RWPE2 (cell line): ENCODE data around the gene KCNK6.

Source experiments
- ATAC-seq: fragments of 200-7000 bp; cut with Tn5 transposase; 3 replicates; pipeline ENCODE4 v1.9.1; 2021; ENCODE audit warnings: low read depth
- DNase-seq: peaks from one replicate; pipeline ENCODE4 v3.0.0-alpha.2; 2020; ENCODE audit warnings: low spot score
- H3K27ac ChIP-seq: fragments of 450-650 bp; 2 replicates; pipeline ENCODE4 v1.5.1; 2017; ENCODE audit warnings: mild to moderate bottlenecking; ENCODE audit not compliant: poor library complexity, severe bottlenecking
- H3K27me3 ChIP-seq: fragments of 250-450 bp; sonication (Bioruptor Pico); 2 replicates; pipeline ENCODE4 v1.5.1; 2021; ENCODE audit warnings: mild to moderate bottlenecking, moderate library complexity; ENCODE audit not compliant: insufficient read depth, poor library complexity, severe bottlenecking
- H3K36me3 ChIP-seq: fragments of 250-450 bp; sonication (Bioruptor Pico); 2 replicates; pipeline ENCODE4 v1.5.1; 2020; ENCODE audit warnings: low read depth, mild to moderate bottlenecking, moderate library complexity
- H3K4me1 ChIP-seq: fragments of 250-450 bp; sonication (Bioruptor Pico); 2 replicates; pipeline ENCODE4 v1.5.1; 2021; ENCODE audit warnings: mild to moderate bottlenecking, moderate library complexity; ENCODE audit not compliant: insufficient read depth, poor library complexity, severe bottlenecking
- H3K4me3 ChIP-seq: fragments of 250-450 bp; sonication (Bioruptor Pico); 2 replicates; pipeline ENCODE4 v1.5.1; 2021; ENCODE audit warnings: mild to moderate bottlenecking, moderate library complexity; ENCODE audit not compliant: severe bottlenecking
- H3K9me3 ChIP-seq: fragments of 250-450 bp; sonication (Bioruptor Pico); 2 replicates; pipeline ENCODE4 v1.5.1; 2021; ENCODE audit warnings: mild to moderate bottlenecking, moderate library complexity; ENCODE audit not compliant: severe bottlenecking
- TF ChIP-seq, protein P1 (sequence below): fragments of 450-650 bp; IDR thresholded peaks from one replicate; pipeline ENCODE4 v1.5.1; 2017; ENCODE audit warnings: mild to moderate bottlenecking, moderate library complexity; ENCODE audit not compliant: poor library complexity, severe bottlenecking

Gene KCNK6

DNA sequence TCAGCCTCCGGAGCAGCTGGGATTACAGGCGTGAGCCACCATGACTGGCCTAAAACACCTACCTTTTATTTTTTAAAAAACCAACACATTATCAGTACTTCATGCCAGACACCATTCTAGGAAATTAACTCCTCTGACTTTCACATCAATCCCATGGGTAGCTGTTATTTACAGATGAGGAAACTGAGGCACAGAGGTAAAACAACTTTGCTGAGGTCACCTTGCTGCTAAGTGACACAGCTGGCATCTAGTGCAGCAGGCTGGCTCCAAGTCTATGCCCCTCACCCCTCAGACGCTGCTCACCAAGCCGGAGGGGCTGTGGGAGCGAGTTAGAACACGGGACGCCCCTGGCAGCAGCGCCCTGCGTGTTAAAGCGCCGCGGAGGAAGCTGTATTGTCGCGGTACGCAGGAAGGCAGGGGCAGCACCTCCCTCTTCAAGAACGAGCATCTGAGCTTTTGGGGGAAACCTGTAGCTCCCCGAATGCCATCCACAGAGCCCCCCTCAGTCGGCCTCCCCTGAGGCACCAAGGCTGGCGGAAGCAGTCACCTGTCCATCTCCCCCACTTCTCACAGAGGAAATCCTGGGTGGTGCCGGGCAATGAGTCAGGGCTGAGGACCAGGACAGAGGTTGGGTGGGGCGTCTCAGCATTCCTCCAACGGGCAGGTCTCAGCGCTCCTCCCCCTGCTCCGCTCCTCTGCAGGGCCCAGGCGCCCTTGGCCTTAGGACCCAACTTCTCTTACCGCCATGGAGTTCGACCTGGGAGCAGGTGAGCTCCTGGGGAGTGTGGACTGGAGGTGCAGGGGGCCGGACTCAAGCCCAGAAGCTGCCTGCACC, 15.9 kb upstream of the KCNK6 start, which contains the start of gene C19orf33:
Gene C19orf33 (plus strand): TSS at position 735 of the 835 bp plus-strand sequence. CDS start 11 bp downstream, at position 746.
- H3K4me3 ChIP-seq = peak within 1 kb of the TSS; percentile 53
- no peaks in the 10 kb centered on the region for H3K27me3 ChIP-seq
- H3K27ac ChIP-seq = peak within 1 kb of the TSS; percentile 96
- ATAC-seq (peak; percentile 66), DNase-seq (peak; percentile 96)
- peaks cover 35% of the 10 kb centered on the region for H3K4me1 ChIP-seq
- peaks cover 31% of the 10 kb centered on the region for H3K36me3 ChIP-seq
- H3K9me3 ChIP-seq = no peaks in the 10 kb centered on the region
- TF ChIP-seq, protein P1, sequence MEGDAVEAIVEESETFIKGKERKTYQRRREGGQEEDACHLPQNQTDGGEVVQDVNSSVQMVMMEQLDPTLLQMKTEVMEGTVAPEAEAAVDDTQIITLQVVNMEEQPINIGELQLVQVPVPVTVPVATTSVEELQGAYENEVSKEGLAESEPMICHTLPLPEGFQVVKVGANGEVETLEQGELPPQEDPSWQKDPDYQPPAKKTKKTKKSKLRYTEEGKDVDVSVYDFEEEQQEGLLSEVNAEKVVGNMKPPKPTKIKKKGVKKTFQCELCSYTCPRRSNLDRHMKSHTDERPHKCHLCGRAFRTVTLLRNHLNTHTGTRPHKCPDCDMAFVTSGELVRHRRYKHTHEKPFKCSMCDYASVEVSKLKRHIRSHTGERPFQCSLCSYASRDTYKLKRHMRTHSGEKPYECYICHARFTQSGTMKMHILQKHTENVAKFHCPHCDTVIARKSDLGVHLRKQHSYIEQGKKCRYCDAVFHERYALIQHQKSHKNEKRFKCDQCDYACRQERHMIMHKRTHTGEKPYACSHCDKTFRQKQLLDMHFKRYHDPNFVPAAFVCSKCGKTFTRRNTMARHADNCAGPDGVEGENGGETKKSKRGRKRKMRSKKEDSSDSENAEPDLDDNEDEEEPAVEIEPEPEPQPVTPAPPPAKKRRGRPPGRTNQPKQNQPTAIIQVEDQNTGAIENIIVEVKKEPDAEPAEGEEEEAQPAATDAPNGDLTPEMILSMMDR = no peak

DNA sequence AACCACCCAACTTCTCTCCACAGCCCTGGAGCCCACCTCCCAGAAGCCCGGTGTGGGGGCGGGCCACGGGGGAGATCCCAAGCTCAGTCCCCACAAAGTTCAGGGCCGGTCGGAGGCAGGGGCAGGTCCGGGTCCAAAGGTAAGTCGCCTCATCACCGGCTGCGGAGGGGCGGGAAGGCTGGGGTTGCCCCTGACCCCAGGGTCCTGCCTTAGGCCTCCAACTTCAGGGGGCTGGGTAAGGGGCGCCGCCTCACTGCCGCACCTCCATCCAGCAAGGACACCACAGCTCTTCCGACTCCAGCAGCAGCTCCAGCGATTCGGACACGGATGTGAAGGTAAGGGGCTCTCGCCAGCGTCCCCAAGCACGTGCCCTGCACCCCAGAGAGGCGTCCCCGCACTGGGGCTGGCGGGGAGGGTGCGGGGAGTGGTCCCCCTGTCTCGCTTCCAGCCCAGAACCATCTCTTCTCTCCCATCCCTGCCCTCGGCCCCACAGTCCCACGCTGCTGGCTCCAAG, 15.2 kb upstream of the KCNK6 start:
- Histone ChIP-seq H3K9me3 (no peaks in the 10 kb centered on the region), H3K27me3 (no peaks in the 10 kb centered on the region), H3K4me1 (peaks cover 29% of the 10 kb centered on the region), H3K4me3 (peak overlapping the region; percentile 53), H3K27ac (peak overlapping the region; percentile 96), H3K36me3 (peaks cover 31% of the 10 kb centered on the region)
- ATAC-seq = no peak
- DNase-seq = no peak
- TF ChIP-seq, protein P1 = no peak

DNA sequence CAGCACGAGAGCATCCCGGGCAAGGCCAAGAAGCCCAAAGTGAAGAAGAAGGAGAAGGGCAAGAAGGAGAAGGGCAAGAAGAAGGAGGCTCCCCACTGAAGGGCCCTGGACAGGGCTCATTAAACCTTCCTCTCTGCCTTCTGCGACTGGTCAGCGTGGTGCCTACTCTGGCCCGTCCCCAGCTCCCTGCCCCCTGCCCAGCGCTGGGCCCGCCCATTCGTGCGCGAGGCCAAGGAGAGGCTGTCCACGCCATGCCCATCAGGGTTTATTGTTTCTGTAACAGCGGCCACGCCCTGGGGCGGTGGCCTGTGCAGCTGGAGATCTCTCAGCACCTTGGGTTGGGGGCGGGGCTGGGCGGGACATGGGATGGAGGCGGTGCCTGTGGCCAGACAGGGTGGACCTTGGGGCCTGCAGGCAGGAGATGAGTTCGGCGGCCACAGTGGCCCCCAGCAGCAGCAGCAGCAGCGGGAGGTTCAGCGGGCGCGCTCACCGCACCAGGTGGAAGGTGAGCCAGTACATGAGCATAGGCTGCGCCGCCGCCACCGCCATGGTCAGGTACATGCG, 14.7 kb upstream of the KCNK6 start:
- peak overlapping the region; percentile 53 for H3K4me3 ChIP-seq
- peak overlapping the region; percentile 96 for H3K27ac ChIP-seq
- H3K9me3 ChIP-seq = no peaks in the 10 kb centered on the region
- H3K4me1 ChIP-seq = peaks cover 23% of the 10 kb centered on the region
- no peaks in the 10 kb centered on the region for H3K27me3 ChIP-seq
- peak; percentile 59 for ATAC-seq
- peak; percentile 96 for DNase-seq
- TF ChIP-seq, protein P1 = no peak
- peaks cover 31% of the 10 kb centered on the region for H3K36me3 ChIP-seq

DNA sequence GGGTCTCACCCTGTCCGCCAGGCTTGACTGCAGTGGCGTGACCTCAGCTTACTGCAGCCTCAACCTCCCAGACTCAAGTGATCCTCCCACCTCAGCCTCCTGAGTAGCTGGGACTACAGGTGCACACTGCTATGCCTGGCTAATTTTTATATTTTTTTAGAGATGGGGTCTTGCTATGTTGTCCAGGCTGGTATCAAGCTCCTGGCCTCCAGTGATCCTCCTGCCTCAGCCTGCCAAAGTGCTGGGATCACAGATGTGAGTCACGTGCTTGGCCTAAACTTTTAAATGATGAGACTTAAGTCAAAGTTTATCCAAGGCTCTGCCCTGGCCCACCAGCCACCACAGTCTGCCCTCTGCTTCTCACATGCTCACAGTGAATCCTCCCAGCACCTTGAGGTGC, 13.4 kb upstream of the KCNK6 start:
- Histone ChIP-seq H3K27ac (peak overlapping the region; percentile 96), H3K4me3 (no peak overlapping the region), H3K9me3 (no peaks in the 10 kb centered on the region), H3K36me3 (peaks cover 31% of the 10 kb centered on the region), H3K27me3 (no peaks in the 10 kb centered on the region), H3K4me1 (peaks cover 15% of the 10 kb centered on the region)
- DNase-seq = no peak
- TF ChIP-seq, protein P1 = no peak
- no peak for ATAC-seq

DNA sequence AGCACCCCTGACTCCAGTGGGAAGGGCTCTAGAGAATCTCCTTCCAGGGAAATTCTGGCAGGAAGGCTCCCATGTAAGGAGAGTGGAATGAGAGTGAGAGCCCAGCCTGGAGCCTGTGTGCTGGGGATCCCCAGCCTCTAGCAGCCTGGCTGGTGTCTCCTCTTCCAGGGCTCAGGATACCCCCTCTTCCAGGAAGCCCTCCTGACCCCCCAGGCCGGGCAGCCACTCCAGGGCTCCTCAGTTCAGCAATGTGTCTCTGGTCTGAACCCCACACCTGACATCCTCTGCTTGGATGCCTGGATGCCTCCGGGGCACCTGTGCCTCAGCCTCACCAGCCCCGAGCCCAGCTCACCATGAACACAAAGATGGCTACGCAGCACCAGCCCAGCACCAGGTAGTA, 12.6 kb upstream of the KCNK6 start:
- ATAC-seq = no peak

More for the DNA sequence above, 12.6 kb upstream of the KCNK6 start:
- H3K9me3 ChIP-seq = no peaks in the 10 kb centered on the region
- TF ChIP-seq, protein P1 = no peak
- no peak overlapping the region for H3K4me3 ChIP-seq
- no peak for DNase-seq
- H3K27ac ChIP-seq = no peak overlapping the region
- H3K4me1 ChIP-seq = peaks cover 10% of the 10 kb centered on the region
- H3K27me3 ChIP-seq = no peaks in the 10 kb centered on the region
- peaks cover 31% of the 10 kb centered on the region for H3K36me3 ChIP-seq
